ENCODE measurements around the gene FBXO11.
A peak's percentile ranks its signal among the peaks of the same experiment; 100 is the strongest.

FBXO11 gene

DNA sequence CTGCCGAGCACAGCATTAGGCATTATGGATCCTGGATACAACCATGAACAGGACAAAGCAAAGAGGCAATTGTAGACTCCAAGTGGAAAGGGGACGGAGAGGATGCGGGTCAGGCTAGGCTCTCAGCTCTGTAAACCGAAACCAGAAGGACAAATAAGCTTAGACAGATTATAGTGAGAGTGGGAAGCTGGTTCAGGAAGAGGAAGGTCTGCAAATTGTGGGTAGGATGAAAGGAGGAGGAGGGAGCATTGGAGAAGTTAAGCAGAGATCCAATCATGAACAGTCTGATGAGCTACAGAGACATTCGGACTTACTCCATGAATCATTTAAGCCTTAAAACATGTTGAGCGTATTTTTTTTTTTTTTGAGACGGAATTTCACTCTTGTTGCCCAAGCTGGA, 120.3 kb downstream of the FBXO11 start:
- no peak for TF ChIP-seq TAF1 (IDR thresholded peaks at IDR 0.05; ENCODE audit: borderline replicate concordance, insufficient read depth, low read length)
- TF ChIP-seq POLR2AphosphoS5 (IDR thresholded peaks at IDR 0.05; ENCODE audit: low read depth, low read length), result no peak
- TF ChIP-seq, protein P1, sequence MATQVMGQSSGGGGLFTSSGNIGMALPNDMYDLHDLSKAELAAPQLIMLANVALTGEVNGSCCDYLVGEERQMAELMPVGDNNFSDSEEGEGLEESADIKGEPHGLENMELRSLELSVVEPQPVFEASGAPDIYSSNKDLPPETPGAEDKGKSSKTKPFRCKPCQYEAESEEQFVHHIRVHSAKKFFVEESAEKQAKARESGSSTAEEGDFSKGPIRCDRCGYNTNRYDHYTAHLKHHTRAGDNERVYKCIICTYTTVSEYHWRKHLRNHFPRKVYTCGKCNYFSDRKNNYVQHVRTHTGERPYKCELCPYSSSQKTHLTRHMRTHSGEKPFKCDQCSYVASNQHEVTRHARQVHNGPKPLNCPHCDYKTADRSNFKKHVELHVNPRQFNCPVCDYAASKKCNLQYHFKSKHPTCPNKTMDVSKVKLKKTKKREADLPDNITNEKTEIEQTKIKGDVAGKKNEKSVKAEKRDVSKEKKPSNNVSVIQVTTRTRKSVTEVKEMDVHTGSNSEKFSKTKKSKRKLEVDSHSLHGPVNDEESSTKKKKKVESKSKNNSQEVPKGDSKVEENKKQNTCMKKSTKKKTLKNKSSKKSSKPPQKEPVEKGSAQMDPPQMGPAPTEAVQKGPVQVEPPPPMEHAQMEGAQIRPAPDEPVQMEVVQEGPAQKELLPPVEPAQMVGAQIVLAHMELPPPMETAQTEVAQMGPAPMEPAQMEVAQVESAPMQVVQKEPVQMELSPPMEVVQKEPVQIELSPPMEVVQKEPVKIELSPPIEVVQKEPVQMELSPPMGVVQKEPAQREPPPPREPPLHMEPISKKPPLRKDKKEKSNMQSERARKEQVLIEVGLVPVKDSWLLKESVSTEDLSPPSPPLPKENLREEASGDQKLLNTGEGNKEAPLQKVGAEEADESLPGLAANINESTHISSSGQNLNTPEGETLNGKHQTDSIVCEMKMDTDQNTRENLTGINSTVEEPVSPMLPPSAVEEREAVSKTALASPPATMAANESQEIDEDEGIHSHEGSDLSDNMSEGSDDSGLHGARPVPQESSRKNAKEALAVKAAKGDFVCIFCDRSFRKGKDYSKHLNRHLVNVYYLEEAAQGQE (IDR thresholded peaks at IDR 0.05; ENCODE audit: insufficient read depth in 1 of 2, low read depth in 2 of 2, low read length in 2 of 2), result no peak
- TF ChIP-seq FOXP2 (optimal IDR thresholded peaks at IDR 0.05; ENCODE audit: borderline replicate concordance, extremely low read depth, extremely low read length, insufficient read depth), result no peak
- no peak for TF ChIP-seq SIN3A (IDR thresholded peaks at IDR 0.05; ENCODE audit: borderline replicate concordance, insufficient read depth, low read length)

DNA sequence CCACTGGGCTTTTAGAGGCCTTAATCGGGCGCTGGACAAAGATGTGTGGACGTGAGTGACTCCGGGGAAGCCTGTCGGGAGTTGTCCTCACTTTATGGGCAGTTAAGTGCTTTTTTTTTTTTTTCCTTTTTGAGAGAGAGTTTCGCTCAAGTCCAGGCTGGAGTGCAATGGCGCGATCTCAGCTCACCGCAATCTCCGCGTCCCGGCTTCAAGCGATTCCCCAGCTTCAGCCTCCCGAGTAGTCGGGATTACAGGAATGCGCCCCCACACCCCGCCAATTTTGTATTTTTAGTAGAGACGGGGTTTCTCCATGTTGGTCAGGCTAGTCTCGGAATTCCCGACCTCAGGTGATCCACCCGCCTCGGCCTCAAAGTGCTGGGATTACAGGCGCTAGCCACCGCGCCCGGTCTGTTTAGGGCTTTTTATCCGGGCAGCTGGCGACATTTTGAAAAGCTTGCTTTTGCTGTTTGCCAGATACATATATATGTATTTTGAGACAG, 121.9 kb downstream of the FBXO11 start:
- TF ChIP-seq TAF1 (IDR thresholded peaks at IDR 0.05; ENCODE audit: borderline replicate concordance, insufficient read depth, low read length) (no peak), FOXP2 (optimal IDR thresholded peaks at IDR 0.05; ENCODE audit: borderline replicate concordance, extremely low read depth, extremely low read length, insufficient read depth) (no peak), POLR2AphosphoS5 (IDR thresholded peaks at IDR 0.05; ENCODE audit: low read depth, low read length) (no peak), SIN3A (IDR thresholded peaks at IDR 0.05; ENCODE audit: borderline replicate concordance, insufficient read depth, low read length) (no peak)
- TF ChIP-seq, protein P1 (IDR thresholded peaks at IDR 0.05; ENCODE audit: insufficient read depth in 1 of 2, low read depth in 2 of 2, low read length in 2 of 2), result no peak

DNA sequence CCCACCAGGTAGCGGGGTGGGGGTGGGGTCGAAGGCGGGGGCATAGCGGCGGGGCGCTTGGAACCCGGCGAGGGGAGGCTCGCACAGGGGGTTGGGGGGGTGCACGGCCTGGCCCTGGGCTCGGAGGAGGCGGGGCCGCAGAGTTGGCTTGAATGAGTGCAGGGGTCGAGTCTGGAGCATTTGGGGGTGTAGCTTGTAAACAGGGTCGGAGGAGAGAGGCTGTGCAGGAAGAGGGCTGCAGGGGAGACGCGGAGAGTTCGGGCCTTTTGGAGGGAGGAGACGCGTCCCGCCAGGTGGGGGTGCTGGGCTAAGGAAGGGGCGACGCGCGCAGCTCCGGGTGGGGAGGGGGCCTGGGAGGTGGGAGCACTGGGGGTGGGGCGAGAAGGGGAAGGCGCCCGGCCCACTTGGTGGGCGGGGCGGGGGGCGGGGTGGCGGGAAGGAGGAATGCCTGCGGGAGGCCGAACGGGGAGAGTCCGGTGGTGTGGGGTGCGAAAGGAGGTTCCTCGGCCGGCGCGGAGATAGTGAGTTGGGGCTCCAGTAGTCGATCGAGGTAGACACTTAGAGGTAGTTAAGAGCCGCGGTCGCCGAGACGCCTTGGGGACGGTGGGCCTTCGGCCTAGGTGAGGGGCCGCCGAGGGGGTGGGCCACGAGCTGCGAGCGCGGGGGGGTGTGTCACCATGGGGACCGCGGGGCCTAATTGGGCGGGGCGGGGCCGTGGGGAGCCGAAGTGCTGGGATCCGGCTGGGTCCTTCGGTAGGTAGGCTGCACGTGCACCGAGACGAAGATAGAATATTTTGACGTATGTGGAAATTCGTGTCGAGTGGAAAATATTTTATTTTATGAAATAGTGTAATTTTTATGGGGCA, 122.6 kb downstream of the FBXO11 start:
- TF ChIP-seq, protein P1 (IDR thresholded peaks at IDR 0.05; ENCODE audit: insufficient read depth in 1 of 2, low read depth in 2 of 2, low read length in 2 of 2), result no peak
- TF ChIP-seq TAF1 (IDR thresholded peaks at IDR 0.05; ENCODE audit: borderline replicate concordance, insufficient read depth, low read length) (no peak), FOXP2 (optimal IDR thresholded peaks at IDR 0.05; ENCODE audit: borderline replicate concordance, extremely low read depth, extremely low read length, insufficient read depth) (no peak), POLR2AphosphoS5 (IDR thresholded peaks at IDR 0.05; ENCODE audit: low read depth, low read length) (no peak), SIN3A (IDR thresholded peaks at IDR 0.05; ENCODE audit: borderline replicate concordance, insufficient read depth, low read length) (no peak)

DNA sequence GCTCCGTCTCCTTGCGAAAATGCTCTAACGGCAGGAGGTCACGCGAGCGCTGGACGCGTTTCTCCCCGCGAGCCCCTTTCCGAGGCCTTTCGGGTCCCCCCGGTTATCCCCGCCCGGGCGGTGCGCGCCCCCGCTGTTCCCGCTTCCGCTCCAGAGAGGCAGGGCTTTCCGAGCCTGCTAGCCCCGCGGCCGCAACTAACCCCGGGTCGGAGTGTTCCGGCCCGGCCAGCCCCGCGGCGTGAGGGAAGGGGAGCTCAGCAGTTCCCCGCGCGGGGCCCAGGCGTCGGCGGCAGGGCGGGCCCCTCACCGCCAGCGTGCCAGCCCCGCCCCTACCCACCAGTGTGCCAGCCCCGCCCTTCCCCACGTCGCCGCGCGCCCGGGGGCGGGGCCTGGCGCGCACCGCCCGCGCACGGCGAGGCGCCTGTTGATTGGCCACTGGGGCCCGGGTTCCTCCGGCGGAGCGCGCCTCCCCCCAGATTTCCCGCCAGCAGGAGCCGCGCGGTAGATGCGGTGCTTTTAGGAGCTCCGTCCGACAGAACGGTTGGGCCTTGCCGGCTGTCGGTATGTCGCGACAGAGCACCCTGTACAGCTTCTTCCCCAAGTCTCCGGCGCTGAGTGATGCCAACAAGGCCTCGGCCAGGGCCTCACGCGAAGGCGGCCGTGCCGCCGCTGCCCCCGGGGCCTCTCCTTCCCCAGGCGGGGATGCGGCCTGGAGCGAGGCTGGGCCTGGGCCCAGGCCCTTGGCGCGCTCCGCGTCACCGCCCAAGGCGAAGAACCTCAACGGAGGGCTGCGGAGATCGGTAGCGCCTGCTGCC, 123.4 kb downstream of the FBXO11 start, which contains the start of gene MSH6:
Gene MSH6, plus strand, starts transcription at position 475 of the 815 bp plus-strand sequence. Its CDS starts 89 bp downstream, at position 564.
- TF ChIP-seq SIN3A (IDR thresholded peaks at IDR 0.05; ENCODE audit: borderline replicate concordance, insufficient read depth, low read length) (0 out of 2 replicates have a peak, but pooled peaks have one; percentile 42), POLR2AphosphoS5 (IDR thresholded peaks at IDR 0.05; ENCODE audit: low read depth, low read length) (peak; percentile 68; the same call in 1 of the 2 replicates), FOXP2 (optimal IDR thresholded peaks at IDR 0.05; ENCODE audit: borderline replicate concordance, extremely low read depth, extremely low read length, insufficient read depth) (peak; percentile 49), TAF1 (IDR thresholded peaks at IDR 0.05; ENCODE audit: borderline replicate concordance, insufficient read depth, low read length) (peak; percentile 68; the same call in 1 of the 2 replicates)
- TF ChIP-seq, protein P1 (IDR thresholded peaks at IDR 0.05; ENCODE audit: insufficient read depth in 1 of 2, low read depth in 2 of 2, low read length in 2 of 2), result no peak
